GM18520 (cell line): ENCODE measurements around the gene MMP24OS.
"Not testable (repeated sequence)": the region's sequence is repeated elsewhere in the genome, so short reads cannot be mapped to it uniquely, and the experiment has no call there.

Source experiments
- ATAC-seq: cut with Tn5 transposase; IDR thresholded peaks from one replicate; pipeline ENCODE4 v1.9.1; 2021; ENCODE audit not compliant: unreplicated experiment

Gene MMP24OS

DNA sequence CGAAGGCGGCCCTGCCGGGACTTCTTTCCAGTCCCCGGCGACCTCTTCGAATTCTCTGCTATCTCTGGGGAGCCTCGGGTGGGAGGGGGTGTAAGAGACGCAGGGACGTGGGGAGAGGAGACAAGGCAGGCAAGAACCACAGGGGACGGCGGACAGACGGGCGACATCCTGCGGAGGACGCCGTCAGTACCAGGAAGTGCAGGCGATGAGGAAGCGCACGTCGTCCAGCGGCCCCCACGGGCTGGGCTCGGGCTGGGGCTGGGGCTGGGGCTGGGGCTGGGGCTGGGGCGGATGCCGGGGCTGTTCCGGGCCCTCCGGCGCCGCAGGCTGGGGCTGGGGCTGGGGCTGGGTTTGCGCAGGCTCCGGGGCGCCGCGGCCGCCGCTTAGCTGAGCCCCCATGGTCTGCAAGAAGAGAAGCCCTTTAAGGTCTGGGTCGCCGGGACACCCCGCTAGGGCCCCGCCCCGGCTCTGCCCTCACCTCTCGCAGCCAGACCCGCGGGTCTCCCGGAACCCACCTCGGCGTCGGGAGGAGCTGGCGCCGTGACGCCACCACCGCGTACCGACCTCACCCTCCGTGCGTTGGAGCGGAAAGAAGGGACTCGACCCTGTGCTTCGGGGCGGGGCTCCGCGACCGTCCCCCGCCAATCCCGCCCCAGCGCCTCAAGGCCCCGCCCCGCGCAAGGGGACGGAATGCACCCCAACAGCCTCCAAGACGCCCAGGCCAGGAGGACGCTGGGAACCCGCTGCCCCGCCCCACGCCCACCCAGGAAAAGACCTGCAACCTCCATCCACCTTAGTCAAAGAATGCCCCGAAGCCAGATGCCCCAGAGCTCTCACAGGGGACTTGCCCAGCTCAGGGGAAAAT is at the start of gene MMP24OS:
MMP24OS (minus strand) TSS at position 592 of the 865 bp plus-strand sequence; CDS start at position 399, 193 bp downstream.
- ATAC-seq, result peak; percentile 71

DNA sequence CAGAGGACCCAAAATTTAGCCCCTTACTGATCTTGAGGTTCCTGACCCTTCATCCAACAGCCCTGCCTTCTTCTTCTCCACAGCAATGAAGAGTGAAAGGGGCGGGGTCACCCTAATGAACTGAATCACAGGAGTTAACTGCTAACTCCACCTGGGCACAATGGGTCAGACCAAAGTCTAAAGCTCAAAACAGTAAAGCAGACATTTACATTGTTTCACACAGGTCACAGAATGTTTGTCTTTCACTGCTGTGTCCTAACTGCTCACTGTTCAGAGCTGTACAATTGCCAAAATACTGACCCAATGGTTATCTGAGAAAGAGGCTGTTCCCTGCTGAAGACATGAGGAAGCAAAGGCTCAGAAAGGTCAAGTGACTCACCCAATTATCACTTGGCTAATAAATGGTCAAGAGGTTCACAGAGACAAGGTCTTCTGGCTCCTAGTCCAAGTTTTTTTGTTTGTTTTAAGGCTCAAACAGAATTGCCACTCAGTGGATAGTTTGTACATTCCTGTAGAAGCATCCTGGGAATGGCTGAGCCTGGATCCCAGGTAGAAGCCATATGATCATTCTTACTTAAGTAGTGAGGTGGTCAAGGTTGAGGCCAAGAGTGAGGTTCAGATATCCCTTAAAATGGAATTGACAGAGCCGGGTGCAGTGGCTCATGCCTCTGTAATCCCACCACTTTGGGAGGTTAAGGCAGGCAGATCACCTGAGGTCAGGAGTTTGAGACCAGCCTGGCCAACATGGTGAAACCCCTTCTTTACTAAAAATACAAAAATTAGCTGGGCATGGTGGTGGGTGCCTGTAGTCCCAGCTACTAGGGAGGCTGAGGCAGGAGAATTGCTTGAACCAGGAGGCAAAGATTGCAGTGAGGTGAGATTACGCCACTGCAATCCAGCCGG is 49.4 kb upstream of the MMP24OS start:
- ATAC-seq, result no peak

DNA sequence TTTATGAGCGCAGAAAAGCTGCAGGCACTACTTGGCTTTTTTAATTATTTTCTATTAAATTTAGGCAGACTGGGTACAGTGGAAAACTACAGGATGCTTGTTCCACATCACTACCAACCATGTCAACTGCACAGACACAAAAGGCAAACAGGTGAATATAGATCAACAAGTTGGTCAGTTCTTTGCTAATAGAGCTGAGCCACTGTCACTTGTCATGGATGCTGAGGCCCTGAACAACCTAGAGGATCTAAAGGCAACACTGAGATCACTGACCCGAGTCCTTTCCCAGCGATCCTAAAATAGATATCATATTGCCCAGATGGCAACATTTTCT is 48.8 kb upstream of the MMP24OS start:
- ATAC-seq, result no peak

DNA sequence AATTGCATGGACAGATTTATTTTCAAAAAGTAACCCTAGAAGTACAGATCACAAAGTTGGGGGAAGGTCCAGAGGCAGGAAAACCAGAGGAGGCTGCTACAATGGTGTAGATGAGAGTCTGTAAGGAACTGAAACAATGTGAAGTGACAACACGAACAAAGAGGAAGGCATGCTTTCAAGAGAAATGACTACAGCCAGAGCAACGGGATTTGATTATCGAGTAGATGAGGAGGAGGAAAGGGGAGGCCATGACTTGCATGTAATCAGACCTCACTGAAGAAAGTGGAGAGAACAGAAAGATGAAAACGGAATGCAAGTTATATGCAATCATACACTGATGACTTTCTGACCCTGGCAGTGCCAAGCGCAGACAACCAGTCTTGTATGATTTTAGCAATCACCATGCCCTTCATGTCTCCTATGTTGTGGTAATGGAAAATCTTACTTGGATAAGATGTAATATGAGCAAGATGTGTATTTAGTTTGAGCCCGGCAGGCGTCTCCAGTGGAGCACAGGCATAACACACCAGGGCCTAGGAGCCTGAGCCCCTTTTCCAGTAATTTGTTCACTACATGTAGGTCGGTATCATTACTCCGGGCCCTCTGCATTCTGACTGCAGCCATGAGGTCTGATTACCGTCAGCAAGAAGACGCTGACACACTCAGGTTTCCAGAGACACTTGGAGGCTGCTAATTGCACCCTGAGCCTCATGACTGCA is 48.3 kb upstream of the MMP24OS start:
- ATAC-seq, result no peak

DNA sequence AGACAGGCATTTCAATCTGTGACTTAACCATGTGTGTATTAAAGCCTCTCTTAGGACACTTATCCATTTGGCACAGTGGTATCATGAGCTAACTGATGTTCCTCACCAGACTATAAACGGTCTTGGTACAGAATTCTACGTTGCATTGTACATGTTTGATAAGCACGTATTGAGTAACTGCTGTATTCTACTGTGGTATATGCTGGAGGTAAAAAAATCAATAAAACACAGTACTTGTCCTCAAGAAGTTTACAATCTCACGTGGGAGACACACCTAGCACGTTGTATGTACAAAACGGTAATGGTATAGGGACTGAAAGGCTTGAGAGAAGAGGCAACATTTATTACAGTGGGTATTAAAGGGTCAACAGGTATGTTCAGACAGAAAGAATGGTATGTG is 47.5 kb upstream of the MMP24OS start:
- ATAC-seq, result no peak

DNA sequence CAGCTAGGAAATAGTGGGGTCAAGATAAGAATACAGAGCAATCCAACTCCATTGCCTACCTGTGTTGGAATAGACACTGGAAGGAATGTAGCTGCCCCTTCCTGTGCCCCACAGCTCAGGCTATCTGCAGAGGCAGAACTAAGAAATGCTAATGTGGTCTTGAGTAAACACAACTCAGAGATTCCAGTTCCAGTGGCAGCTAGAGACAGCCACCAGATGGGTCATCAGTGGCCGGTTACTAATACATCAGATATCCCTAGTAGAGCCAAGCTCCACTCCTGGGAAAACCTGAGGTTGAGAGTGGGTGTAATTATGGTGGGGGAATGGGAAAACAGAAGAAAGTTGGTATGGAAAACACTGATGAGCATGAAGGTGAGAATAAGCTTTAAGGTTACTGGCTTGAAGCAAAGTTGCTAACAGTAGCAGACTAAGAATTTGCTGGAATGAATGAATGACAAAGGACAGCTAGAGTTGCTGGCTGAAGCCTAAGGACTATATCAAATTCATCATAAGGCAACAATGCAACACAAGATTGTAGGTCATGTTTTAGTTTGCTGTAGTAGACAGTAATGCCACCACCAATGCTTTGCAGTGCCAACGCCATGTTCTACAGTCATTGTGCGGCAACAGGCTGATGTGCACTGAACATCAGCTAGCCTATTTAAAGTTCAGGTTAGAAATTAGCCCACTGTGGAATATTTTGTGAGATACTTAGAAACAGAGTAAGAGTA is 42.6 kb upstream of the MMP24OS start:
- ATAC-seq, result no peak

DNA sequence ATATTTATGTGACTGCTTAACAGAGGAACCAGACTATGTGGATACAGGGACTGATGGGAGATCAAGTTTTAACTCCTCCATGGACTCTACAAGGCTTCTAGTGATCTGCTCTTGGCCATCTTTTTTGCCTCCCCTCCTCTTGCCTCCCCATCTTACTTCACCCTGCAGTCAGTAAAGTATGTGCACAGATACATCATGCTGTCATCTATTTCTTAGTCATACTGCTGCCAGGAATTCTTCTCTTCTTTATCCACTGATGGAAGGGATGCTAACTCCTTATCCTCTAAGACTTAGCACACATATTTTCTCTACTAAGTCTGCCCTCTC is 41.9 kb upstream of the MMP24OS start:
- no peak for ATAC-seq

DNA sequence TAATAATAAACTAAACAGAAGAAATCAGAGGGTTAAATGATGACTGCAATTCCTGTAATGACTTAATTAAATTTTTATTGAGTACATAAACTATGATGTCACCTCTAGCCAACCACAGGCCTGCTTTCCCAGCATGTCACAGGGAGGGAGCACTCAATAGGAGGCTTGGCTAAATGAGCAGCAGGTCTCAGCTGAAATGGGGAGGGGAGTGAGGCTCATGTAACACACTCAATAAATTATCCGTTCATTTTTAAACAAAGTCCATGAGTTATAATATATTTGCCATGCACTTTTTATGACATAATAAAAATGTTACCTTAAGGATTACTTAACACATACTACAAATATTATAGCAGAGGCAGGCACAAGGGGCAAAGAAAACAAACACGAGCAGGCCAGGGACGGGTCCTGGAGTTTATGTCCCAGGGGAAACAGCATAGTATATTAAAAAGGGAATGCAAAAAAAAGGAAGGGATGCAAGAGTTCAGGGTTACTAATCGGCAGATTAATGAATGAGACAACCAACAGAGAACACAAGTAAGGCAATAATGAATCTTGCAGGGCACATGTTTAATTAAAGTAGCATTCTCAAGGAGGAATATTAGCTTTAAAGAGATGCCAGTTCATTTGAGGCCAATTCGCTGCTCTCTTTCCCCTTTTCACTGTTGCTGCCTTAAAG is 41.4 kb upstream of the MMP24OS start:
- no peak for ATAC-seq

DNA sequence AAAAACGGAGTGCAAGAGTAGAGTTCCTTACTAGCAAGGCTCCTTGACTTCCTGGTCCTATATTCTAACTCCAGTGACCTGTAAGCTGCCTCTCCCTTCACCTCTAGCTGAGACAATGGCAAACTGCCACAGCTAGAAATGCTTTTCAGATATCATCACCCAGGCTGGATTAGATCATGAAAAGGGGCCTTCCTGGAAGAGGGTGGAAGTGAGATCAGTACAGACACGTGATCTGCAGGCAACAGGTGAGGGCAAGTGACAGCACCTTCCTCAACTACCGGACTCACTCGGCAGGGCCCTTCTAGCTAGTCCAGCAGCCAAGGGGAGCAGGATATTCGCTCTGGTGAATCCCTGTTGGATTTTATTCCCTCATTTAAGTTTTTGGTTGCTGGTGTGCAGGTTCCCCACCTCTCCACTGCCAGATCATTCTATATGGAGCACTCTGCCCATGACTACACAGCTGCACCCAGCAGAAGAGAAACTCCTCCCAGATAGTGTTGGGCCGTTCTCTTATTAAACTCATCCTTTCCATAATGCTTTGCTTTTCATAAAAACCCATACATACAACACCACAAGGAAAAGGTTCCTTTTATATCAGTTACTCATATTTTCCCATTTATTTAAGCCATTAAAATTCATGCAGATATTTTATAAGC is 40.7 kb upstream of the MMP24OS start:
- ATAC-seq, result no peak

DNA sequence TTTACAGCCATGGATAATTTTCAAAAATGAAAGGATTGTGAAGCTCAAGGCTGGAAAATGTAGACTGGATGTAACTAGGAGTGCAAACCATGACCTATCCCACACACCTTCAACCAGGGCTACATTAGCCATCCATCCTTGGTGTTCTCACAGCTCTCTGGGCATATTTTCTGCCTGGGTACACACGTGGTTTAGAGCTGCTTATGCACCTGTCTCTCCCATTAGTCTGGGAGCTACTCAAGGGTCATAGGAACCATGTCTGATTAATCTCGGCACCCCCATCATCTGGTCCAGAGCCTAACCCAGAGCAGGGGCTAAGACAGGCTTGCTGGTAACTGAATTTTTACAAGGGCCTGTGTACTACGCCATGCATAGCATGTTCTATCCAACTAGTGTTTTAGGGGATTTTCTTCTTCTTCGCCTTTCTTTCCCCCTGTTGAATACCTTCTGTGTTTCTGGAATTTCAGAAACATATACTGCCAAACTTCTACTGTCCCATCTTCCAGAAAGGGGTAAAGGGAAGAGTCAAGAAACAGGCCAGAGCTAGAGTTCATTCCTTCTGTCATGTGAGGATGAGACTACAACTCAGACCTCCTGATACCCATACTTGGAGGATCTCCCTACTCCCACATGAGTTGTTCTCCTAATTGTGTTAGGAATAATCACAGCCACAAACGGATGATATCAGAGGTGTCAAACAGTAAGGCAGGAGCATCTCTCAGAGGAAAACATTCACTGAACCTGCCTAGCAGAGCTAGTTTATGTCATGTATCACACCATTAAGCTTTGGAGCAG is 39.7 kb upstream of the MMP24OS start:
- ATAC-seq, result no peak

DNA sequence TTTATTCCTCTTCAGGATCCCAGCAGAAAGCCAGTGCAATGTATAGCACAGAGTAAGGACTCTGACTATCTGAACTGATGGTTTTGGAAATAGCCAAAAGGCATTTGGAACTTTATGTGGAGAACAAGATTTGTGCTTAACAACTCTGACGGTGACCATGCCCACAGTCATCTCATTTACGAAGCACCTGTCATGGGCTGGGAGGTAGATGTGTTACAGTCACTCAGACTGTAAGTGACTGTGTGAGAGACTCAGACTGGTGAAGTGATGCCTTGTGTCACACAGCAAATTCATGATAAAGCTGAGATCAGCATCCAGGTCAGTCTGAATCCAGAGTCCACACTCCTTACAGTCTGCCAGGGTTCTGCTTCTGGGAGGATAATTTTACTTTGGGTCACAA is 38.2 kb upstream of the MMP24OS start:
- no peak for ATAC-seq

DNA sequence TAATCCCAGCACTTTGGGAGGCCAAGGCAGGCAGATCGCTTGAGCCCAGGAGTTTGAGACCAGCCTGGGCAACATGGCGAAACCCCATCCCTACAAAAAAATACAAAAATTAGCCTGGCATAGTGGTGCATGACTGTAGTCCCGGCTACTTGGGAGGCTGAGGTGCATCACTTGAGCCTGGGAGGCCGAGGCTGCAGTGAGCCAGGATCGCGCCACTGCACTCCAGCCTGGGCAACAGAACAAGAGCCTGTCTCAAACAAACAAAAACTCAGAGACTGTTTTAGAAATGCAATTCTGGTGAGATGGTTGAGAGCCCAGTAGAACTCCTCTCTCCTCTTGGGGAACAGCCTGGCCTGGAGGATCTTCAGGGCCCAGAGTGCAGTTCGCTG is 37.7 kb upstream of the MMP24OS start:
- ATAC-seq, result not testable (repeated sequence)

DNA sequence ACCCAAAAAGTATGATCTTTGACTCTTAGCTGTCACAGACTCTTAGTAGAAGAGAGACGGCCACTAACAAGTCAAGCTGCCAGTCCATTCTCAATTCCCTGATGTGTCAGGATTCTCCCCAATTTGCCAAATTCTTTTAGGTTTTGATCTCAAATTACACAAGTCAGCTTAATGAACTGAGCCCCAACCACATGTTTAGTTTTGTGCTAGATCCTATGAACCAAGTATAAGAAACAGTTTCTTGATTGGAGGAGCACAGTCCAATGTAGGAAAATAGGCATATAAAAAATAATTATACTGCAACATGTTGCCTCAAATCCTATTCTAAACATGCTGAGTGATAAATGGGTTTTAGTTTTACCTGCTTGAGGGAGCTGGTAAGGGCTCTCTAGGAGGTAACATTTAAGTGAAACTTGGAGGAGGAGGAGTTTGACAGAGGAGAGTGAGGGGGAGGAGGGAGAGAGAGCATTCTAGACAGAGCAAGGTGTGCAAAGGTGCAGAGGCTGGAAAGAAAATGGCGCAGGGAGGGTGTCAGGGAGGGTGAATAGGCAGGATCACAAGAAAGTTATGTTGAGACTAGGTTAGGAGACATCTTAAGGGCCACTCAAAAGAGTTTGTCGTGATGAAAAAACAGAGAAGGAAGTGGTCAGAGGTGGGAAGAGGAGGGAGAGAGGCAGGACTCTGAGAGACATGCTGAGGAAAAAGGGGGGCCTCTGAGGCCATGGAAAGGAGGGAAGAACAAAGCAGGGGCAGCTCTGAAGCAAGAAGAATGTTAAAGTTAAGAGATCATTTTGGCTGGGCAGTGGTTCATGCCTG is 37.1 kb upstream of the MMP24OS start:
- ATAC-seq, result no peak

DNA sequence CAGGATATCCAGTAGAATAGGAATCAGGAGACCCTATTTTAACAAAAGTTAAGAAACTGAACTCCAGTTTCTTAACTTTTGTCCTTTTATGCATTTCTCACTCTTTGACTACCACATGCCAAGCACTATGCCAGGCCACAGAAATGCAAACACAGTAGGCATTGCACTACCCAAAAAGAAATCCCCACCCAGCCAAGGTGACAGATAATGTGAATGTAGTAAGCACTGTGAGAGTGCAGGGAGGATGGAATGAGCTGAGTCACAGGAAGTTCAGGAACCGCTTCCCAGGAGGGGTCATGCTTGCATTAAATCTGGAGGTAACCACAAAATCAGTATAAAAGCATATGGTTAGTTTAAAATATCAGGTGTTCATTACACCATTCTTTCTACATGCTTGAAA is 34.4 kb upstream of the MMP24OS start:
- ATAC-seq, result no peak

DNA sequence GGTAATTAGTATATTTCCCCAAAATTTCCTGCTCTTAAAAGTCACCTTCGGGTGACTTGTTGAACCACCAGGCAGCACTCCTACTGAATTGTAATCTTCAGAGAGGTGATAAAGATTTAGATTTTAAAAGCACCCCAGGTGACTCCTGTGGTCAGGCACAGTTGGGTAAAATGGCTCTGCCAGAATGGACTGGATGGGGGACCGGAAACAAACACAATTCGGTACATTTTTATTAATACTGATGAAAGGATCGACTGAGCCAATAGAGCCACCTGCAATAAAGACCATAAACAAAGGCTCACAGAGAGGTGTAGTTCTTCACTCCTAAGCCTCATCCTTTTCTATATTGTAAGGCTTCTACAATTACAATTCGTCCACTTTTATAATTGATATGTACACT is 33.9 kb upstream of the MMP24OS start:
- ATAC-seq, result no peak

DNA sequence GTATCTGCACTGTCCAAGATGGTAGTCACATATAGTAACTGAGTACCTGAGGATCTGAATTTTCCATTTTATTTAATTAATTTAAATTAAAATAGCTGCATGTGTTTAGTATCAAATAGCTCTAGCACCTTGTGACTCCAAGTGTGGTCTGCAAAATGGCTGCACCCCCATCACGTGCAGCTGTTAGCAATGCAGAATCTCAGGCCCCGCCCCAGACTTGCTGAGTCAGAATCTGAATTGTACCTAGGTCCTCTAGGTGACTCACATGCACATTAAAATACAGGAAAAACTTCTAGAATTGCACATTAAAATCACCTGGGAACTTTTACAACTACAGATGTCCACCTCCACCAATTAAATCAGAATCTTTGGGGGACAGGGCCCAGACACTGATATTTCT is 33.5 kb upstream of the MMP24OS start:
- ATAC-seq, result no peak

DNA sequence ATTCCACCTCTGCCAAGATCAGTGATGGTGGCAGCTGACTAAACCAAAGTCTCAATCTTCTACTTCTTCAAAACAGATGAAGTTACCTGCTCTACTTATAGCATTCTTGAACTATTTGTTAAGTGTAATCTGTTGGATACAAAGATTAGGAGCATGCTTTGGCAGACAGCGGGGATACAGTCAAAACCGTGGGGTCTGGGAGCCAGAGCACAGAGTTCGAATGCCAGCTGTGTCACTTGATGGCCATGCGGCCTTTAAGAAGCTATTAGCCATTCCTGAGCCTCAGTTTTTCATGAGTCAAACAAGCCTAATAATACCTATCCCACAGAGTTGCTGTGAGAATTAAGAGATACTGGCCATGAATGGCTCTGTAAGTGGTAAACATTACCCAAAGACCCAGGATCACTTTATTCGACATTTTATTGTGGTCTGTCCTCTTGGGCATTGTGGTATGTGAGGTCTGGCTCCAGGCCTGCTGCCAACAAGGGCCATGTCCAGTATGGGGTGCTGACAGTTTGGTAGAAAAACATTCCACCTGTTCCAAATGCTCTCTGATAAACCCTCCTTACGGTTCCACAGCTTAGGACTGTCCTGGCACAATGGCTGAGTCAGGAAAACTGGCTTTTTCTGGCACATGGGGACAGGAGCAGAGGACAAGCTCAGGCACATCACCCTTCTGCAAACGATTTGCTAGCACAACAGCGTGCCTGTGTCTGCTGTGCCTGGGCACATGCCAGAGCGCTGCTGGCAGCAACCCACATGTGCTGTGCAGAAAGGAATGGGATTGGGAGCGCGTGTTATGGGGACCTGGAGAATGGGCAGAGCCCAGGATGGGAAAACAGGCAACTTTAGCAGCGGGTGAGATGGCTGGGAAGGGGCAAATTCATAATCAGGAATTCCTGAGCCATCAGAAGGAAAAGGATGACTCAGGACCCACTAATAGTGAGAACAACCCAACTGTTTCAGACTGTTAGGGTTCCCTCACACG is 30.0 kb upstream of the MMP24OS start:
- ATAC-seq, result no peak
